ENCODE data around the gene HS1BP3.

Gene HS1BP3, protein sequence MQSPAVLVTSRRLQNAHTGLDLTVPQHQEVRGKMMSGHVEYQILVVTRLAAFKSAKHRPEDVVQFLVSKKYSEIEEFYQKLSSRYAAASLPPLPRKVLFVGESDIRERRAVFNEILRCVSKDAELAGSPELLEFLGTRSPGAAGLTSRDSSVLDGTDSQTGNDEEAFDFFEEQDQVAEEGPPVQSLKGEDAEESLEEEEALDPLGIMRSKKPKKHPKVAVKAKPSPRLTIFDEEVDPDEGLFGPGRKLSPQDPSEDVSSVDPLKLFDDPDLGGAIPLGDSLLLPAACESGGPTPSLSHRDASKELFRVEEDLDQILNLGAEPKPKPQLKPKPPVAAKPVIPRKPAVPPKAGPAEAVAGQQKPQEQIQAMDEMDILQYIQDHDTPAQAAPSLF

DNA sequence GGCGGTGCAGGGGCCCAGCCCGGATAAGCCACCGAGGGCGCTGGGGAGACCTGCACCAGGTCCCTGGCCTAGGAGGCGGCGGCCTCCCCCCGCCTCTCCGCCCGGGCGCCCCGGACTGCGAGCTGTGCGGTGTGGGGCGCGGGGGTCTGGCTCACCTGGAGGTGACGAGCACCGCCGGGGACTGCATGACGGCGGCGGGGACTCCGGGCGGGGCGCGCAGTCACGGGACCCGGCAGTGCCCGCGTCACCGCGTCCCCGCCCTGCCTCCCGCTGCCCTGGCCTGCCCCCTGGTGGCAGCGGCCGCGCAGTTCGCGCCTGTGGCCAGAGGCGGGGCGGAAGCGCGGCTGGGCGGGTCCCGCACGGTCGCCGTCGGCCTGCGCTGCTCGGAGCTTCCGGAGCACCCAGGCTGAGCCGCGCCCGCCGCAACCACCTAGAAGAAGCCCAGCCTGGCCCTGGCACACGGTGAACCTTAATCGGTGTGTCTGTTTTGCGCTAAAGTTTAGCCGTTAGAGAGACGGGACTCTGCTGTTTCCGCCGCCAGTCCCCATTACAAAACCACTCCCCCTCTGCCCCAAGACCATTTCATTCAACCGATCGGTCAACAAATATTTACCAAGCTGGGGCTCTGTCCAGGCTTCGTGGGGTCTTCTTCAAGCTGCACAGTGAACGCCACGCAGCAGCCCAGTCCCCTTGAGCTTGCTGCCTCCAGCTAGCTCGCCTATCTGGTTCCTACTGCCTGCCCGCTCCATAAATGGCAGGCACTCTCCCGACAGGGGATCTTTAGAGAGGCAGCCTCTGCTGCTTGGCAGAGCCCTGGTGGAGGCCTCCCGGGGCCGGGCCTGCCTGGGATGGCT lies at the start of gene HS1BP3:
TSS of gene HS1BP3 (minus strand) at position 222 of the 854 bp plus-strand sequence. CDS start at position 187, 35 bp downstream.
- no peak for FAIRE-seq

DNA sequence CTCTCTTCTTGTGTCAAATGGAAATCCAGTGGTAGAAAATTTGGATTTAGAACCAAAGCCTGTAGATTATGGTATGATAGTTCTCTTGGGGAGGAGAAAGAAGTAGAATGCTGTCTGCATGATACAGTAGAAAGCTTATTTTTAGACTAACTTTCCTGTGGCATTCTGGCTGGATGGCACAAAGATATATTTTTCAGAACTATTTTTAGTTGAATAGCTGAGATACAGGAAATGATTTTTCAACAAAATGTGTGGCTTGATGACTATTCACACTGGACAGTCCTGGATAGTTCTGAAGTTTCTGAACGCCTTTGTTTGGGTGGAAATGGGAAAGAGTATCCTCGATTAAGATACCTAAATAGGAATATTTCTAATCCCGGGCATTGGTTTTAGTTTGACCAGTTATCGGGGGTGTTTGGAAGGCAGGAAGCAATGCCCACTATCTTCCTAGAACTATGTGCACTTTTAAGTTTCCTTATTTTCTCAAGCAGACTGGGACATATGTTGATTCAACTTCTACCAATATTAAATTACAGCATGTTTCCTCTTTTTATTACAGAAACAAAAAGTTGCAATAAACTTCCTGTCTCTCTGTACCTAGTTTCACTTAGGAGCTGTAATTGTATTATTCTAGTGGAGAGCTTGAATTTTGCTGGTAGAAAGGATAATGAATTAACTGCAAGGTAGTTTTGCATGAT lies 48.2 kb upstream of the HS1BP3 start:
- FAIRE-seq: no peak

DNA sequence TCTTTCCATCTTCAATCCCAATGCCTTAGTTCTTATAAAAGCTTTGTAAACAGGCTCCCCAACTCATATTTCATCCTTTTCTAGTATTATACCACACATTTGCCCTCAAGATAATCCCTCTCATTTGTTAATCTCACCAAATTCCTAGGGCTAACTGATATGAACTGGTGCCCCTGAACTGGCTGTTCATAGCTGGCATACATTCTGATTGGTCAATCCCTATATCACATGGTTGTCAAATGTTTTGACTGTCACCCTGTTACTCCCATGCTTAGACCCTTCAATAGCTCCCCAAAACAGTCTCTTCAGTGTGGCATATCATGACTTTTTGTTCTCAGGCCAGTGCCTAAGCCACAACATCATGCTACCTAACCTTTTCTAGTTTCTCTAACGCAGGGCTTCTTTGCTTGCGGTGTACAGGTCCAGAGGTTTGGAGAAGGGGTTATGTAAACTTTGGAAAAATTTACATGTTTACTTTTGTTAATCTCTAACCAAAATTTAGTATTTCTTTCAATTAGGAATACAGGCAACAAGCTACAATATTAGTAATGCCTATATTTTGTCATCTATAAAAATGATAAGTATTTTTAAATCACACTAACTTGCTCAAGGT lies 46.5 kb upstream of the HS1BP3 start:
- no peak for FAIRE-seq

DNA sequence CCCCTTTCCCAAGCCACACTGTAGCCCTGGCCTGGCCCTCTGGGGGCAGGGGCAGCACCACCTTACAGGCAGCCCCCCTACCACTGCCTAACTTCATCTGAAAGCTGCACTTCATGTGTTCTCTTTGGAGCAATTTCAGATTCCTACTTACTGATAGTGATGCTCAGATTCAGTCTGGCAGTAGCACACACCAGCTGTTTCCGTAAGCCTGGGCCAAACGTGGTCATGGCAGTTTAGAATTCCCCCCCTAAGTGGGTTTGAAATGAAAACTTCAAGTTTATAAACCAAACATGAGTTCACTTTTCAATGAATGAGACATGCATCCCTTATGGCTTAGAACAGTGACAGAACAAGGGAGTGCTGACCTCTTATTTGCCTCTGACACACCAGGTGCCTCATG lies 45.5 kb upstream of the HS1BP3 start:
- FAIRE-seq: no peak

DNA sequence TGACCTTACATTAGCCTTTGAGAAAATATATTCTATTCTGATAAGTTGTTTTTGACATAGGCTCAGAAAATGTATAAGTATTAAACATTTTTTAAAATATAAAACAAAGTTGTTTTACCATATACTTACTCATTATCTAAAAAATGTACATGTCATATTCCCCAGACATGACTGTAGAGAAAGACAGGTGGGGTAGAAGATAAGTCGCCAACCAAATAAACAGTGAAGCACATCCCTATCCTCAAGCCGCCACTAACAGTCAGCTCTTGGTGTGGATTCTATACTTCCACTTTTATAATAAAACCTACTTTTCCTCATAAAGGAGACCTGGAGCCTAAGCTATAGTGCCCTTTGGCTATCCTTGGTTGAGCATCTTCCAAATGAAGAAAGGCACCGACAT lies 42.4 kb upstream of the HS1BP3 start:
- no peak for FAIRE-seq

DNA sequence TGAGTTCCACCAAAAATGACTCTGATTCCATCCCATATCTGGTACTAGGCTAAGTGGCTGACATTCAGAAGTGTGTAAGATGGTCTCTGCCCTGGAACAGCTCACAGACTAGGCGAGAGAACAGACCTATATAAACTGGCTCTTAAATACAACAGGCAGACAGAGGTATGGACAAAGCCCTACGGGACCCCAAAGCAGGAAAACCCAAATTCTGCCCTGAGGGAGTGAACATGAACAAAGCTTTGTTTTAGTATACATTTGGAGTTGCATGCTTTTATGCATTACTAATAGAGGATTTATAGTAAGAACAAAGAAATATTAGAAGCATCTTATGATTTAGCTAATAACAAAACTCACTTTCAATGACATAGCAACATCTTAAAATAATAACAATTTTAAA lies 41.2 kb upstream of the HS1BP3 start:
- no peak for FAIRE-seq

DNA sequence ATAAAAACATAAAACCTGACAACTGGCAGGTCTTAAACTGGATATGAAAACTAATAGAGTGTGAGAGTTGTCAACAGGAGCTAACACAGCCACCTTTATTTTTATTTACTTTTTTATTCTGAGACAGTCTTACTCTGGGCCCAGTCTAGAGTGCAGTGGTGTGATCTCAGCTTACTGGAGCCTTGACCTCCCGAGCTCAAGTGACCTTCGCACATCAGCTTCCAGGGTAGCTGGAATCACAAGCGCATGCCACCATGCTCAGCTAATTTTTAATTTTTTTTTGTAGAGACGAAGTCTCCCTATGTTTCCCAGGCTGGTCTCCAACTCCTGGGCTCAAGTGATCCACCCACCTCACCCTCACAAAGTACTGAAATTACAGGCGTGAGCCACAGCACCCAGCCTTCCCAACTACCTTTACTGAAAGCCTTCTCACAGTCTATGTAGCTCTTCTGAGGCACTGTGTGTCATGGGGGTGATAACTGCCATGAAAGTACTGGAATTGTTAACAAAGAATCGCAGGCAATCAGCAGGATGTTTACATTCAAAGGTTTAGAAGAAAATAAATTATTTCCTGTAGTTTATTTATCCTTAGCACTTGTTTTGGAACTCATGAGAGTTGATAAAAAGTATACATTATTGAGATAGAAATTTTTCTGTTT lies 40.3 kb upstream of the HS1BP3 start:
- no peak for FAIRE-seq

DNA sequence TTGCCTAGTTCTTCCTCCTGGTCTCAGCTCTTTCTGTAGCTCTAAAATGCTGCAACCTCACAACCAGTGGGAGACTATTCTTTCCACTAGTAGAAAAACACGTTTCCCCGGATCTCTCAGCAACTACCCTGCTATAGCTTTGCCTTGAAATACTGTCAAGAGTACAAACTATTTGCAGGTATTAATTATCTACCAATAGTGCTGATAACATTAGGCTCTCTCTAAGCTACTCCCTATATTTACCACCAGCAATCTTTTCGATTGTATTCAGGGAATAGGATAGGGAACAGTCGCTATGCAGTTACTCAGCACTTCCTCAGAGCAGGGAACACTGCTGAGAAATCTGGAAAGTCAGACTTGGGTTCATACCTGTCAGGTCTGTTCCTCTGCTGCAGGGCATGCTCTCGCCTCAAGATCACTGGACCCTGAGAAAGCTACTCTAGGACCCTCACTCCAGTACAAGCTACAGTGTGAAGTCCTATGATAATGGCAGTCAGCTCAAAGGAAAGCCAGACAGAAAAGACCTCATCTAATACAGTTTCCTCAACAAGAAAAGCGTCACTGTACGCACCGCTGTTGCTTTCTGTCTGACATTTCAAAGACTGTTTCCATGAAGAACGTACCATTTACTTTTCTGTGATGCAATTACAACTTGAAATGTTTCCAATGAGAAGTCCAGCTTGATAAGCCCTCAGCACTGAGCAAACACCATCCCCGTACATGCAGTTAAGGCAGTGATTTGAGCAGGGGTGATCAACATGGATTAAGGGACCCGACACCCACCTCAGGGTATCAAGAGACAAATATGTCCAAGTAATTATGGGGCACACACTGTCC lies 38.7 kb upstream of the HS1BP3 start:
- no peak for FAIRE-seq

DNA sequence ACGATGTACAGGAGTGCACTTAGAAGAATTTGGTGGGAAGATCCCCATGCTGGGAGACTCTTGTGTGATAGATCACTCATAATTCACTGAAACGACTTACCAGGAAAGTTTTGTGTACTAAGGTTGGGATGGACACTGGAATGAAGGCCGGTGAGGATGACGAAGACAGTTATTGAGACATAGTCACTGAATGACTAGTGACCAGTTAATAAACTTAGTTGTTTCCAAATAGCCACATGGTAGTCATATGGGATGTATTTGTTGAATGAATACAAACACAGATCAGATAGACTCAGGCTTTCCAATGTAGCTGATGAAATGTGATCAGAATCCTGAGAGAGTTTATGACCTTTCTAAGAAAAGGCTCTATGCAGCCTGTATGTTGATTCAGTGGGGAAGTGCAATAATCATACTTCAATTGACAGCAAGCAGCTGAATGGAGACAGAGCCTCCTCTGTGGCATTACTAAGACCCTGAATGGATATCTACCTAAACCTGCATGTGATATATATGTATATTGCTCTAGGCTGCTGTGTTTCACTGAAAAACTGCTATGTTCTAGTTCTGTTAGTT lies 36.4 kb upstream of the HS1BP3 start:
- no peak for FAIRE-seq

DNA sequence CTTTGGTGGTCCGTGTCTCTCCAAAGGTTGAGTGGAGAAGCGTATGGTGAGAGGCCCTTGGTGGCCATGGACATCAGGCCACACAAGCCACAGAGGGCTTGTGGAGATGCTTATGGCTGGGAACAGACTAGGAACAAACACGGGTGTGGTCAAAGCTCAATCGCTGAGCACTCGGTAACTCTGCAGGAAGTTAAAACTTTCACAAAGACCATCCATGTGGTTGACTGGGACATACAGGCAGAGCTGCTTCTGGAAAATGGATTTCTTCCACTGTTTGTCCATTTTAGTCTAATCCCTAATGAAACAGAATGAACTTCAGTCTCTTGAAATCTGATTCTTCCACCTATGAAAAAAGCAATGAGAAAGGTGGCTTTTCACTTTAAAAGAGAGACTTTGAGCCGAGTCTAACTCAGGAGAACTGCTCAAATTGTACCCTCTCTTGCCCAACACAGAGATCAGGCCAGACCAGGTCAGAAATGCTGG lies 33.7 kb upstream of the HS1BP3 start:
- no peak for FAIRE-seq

DNA sequence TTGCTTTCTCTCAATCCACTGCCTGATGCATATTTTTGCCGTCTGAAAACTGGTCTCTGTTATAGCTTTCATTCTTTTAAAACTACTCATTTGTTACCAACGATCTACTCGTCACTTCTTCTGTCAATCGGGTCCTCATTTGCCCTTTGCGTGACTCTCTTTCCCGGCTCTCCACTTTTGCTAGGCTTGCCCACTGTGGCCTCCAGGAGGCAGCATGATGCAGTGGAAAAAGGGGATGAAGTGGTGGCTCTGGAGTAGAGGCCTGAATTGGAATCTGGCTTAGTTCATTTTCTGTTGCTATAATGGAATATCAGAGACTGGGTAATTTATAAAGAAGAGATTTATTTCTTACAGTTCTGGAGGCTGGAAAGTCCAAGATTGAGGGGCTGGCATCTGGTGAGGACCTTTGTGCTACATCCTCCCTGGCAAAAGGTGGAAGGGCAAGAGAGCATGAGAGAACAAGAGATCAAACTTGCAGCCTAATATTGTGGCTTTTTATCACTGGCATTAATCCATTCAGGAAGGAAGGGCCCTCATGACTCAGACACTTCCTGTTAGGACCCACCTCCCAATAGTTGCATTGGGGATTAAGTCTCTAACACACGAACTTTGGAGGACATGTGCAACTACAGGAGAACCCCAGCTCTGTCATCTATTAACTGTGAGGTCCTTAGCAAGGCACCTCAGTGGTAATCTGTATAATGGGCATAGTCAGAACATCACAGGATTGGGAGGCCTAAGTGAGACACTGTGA lies 31.4 kb upstream of the HS1BP3 start:
- FAIRE-seq: peak; percentile 23

DNA sequence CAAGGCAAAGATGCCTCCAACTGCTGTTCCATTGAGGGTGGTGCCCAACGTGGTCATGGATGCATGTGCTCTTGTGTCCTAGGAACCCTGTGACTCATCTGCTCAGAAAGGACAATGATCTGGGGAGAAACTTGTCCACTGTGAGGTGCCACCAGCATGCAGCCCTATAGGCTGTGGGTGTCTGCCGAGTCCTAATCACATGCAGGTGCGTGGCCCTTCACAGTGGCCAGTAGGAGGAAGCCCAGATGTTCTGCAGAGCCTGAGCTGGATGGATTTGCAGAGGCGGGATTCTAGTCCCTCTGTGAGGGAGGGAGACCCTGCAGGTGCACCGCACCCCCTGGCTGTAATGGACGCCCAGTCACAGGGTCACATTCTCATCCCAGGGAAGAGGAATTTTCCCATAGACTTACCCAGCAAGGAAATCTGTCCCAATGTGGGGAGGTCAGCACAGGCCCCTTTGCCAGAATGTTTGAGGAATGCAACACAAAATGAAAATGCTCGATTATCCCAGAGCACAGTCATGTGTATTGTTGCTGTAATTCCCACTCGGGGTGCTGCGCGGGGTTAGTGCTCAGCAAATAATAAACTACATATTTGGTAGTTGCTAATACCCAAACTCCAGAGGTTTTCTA lies 30.0 kb upstream of the HS1BP3 start:
- FAIRE-seq: no peak

DNA sequence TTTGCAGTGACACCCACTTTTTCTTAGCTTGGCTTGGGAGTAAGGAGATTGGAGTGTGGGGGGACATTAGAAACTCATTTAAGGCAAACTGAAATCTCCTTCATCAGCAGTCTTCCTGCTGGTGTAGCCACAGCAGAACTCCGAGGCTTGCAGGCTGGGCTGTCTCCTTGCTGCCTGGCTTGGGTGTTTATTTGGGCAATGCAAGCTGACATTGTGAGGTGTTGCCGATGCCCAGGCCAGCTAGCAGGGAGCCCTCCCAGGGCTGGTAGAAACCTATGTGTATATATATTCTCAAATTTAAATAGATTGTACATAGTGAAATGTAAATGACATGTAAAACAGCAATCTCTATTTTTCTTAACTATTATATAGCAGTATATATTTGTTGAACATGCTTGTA lies 27.9 kb upstream of the HS1BP3 start:
- FAIRE-seq: no peak

DNA sequence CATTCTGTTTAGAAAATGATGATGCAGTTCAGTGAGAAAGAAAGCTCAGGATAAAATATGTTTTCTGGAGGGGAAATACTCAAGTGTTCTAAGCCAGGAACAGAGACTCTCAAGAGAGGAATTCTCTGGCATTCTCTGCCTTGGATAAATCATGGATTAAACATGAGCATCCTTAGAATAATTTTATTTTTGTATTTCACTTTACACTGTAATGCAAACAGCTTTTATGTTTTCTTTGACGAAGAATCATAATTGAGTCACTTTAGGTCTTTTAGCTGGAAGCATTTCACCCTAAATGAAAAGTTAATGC lies 27.1 kb upstream of the HS1BP3 start:
- no peak for FAIRE-seq

DNA sequence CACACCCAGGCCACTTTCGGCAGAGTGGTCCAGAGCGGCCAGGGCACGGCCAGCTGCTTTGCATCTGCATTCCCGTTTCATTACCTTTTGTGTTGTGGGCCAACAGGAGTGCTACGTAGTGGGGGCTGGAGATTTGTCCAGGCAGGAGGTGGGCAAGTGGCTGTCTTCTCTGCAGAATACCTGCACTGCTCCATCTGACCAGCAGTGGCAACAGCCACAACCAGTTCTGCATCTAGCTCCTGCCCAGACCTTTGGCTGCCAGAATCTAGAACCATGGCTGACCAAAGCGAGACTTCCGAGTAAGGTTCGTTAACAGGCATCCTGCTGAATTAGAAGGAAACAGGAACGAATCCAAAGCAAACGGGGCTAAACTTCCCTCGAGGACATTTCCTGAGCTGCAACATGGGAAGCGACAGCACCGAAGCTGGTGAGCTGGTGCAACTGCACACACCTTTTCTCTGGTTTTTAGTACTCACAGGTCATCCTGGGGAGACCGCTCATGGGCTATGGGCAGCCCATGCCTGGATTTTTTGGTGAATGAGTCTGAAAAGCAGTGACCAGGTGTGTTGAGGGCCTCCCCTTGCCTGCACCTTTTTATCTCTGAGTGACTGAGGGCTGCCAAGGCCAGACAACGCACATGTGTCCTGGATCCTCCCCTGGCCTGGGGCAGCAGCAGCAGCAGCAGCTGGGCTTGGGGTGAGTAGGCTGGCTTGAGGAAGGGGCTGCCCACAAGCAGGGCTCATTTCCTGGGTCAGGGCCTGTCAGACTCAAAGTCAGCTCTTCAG lies 26.6 kb upstream of the HS1BP3 start:
- FAIRE-seq: no peak

DNA sequence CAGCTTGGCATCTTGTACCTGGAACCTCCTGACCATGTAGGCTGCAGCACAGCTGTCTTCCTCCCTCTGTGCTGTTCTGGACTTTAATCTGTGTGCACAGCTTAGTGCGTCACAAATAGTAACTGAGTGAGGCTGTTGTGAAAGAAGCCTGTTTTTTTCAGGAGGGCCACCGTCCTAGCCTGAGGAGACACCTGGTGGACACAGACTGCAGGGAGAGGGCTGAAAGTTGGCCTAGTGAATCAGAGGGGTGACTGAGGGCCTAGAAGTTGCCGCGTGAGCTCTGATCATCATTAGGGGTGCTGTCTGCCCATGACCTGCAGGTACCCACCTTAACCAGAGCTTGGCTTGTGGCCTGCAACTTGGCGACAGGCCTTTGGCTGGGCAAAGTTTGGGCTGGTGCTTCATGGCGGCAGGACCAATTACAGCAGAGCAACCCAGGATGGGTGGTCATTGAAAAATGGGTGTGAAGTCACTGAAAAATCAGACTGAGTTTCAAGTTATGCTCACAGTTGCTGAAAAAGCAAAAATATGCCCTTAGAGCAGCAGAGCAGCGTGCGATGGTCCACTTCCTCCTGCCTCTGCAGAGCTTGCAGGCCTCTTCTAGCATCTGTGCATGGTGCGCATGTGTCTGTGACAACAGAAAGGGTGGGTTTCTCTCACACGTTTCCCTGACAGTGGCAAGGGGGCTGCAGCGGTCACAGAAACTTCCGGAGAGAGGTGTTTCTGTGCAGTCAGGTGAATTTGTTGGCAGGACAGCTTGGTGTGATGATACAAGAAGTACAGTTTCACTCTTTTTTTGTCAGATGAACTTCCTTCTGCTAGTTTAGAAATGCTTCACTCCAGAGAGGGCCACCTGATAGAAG lies 25.7 kb upstream of the HS1BP3 start:
- no peak for FAIRE-seq

DNA sequence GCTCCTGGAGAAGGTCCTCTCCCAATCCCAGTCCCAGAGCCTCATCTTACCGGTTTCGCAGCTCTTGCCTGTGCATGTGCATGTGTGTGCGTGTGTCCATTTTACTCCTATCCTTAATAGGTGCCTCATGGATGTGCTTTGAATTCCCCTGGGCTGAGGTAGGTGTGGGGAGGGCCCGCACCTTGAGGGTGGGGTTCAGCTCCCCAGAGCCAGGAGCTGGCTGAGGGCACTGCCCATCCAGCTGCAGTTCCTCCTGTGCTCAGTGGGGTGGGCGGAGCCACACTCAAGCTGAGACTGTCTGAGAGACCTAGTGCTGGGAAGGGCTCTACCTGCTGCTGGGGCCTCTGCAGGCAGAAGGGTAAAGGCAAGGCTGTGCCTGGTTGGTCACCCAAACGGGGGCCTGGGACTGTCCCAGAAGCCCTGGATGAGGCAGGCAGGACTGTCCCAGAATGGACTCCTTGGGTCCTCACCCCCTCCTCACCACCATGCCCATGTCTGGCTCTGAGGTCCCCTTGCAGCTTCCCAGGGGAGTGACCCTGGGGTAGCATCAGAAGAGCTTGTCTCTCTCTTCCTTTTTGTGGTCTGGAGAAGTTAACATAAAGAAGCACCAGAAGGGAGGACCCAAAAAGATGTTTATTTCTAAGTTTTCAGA lies 24.9 kb upstream of the HS1BP3 start:
- no peak for FAIRE-seq
